ENCODE results near the gene FBXO15.

GRCh38 chr18:74196220-74197119 is 48.8 kb upstream of the FBXO15 start:
- no peak for TF ChIP-seq POLR2A (IDR thresholded peaks at IDR 0.05)
- TF ChIP-seq, protein P1, sequence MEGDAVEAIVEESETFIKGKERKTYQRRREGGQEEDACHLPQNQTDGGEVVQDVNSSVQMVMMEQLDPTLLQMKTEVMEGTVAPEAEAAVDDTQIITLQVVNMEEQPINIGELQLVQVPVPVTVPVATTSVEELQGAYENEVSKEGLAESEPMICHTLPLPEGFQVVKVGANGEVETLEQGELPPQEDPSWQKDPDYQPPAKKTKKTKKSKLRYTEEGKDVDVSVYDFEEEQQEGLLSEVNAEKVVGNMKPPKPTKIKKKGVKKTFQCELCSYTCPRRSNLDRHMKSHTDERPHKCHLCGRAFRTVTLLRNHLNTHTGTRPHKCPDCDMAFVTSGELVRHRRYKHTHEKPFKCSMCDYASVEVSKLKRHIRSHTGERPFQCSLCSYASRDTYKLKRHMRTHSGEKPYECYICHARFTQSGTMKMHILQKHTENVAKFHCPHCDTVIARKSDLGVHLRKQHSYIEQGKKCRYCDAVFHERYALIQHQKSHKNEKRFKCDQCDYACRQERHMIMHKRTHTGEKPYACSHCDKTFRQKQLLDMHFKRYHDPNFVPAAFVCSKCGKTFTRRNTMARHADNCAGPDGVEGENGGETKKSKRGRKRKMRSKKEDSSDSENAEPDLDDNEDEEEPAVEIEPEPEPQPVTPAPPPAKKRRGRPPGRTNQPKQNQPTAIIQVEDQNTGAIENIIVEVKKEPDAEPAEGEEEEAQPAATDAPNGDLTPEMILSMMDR (IDR thresholded peaks at IDR 0.05) = peak; percentile 75 to 97 (median 93)
